ENCODE data around the gene FAM90A1. TPM values are rescaled to one million over a fixed set of nuclear protein-coding genes. Genes with fewer than 3 reads are reported as not detected.
"Not testable (repeated sequence)": the region's sequence is repeated elsewhere in the genome, so short reads cannot be mapped to it uniquely, and the experiment has no call there.

FAM90A1 gene
- polyA plus RNA-seq, 1 donor: 1.8 TPM

GRCh38 chr12:8172911-8173310 is 54.5 kb downstream of the FAM90A1 start:
- DNase-seq (ENCODE audit: low read depth): not testable (repeated sequence)

Other genes with a start within 250 kb of the FAM90A1 start
- gene FOXJ2, start 194.9 kb downstream of the FAM90A1 start, polyA plus RNA-seq (ENCODE audit: insufficient read length): 18.8 TPM
- gene C3AR1, start 161.3 kb downstream of the FAM90A1 start, polyA plus RNA-seq (ENCODE audit: insufficient read length): 3.3 TPM
- gene NECAP1, start 145.3 kb downstream of the FAM90A1 start, polyA plus RNA-seq (ENCODE audit: insufficient read length): 22.3 TPM
- 1.4 TPM for gene CLEC4A, start 104.0 kb downstream of the FAM90A1 start, polyA plus RNA-seq (ENCODE audit: insufficient read length)
- gene ZNF705A, start 70.6 kb downstream of the FAM90A1 start, polyA plus RNA-seq (ENCODE audit: insufficient read length): 0.25 TPM
- gene CLEC6A, start 228.3 kb upstream of the FAM90A1 start, polyA plus RNA-seq (ENCODE audit: insufficient read length): not detected